Kidney (tissue), 14 donors: ENCODE data around the gene MACC1. TPM values are rescaled to one million over a fixed set of nuclear protein-coding genes. Genes with fewer than 3 reads are reported as not detected.

ENCODE experiments used
- DNase-seq, 5 donors: peaks; one replicate each; pipeline ENCODE4 v3.0.0-alpha.2; 2013 to 2020
- FAIRE-seq: peaks from 2 replicates; lab custom pipeline; 2012; peaks lifted over from hg19 to GRCh38; lab: Jason Lieb, UNC
- H3K27ac ChIP-seq, 2 donors: one replicate each; pipeline ENCODE4 v1.7.0; 2013; ENCODE audit warnings: low read depth in 2 of 2, low read length in 2 of 2, inconsistent platforms in 1 of 2
- H3K27me3 ChIP-seq: one replicate; pipeline ENCODE4 v1.7.1; 2013; ENCODE audit warnings: low read length, inconsistent platforms; ENCODE audit not compliant: control insufficient read depth, insufficient read depth
- H3K36me3 ChIP-seq, 3 donors: one replicate each; pipeline versions ENCODE4 v1.7.0 to v1.7.1; 2013; ENCODE audit warnings: low read length in 3 of 3, control low read depth in 1 of 3, inconsistent platforms in 1 of 3; ENCODE audit not compliant: insufficient read depth in 3 of 3, control insufficient read depth in 2 of 3
- H3K4me1 ChIP-seq, 3 donors: one replicate each; pipeline versions ENCODE4 v1.7.0 to v1.7.1; 2013; ENCODE audit warnings: low read length in 3 of 3, inconsistent platforms in 1 of 3, low read depth in 1 of 3; ENCODE audit not compliant: control insufficient read depth in 2 of 3, insufficient read depth in 2 of 3
- H3K4me3 ChIP-seq, 3 donors: one replicate each; pipeline versions ENCODE4 v1.7.0 to v1.8.1; 2013; ENCODE audit warnings: low read length in 3 of 3, control low read depth in 1 of 3, inconsistent platforms in 1 of 3
- H3K9ac ChIP-seq, 3 donors: one replicate each; pipeline versions ENCODE4 v1.7.0 to v1.7.1; 2013; ENCODE audit warnings: low read length in 3 of 3, control low read depth in 1 of 3, inconsistent platforms in 1 of 3
- H3K9me3 ChIP-seq, 3 donors: one replicate each; pipeline versions ENCODE4 v1.7.0 to v1.7.1; 2013; ENCODE audit warnings: low read length in 3 of 3, control low read depth in 1 of 3, inconsistent platforms in 1 of 3; ENCODE audit not compliant: control insufficient read depth in 2 of 3, insufficient read depth in 1 of 3
- CTCF ChIP-seq: IDR thresholded peaks from 3 replicates; pipeline ENCODE4 v1.5.1; 2012; ENCODE audit warnings: mild to moderate bottlenecking, moderate library complexity, borderline replicate concordance; ENCODE audit not compliant: insufficient read depth; ENCODE audit errors: extremely low read depth
- intact Hi-C: fragments of 100-400 bp; cut with DNase I; formaldehyde crosslinking; loops from one replicate; pipeline ENCODE4 v1.11.1; 2022
- polyA plus RNA-seq: library from polyadenylated mRNA; stranded (reverse); fragments of 350-450 nt; fragmentation: Illumina TruSeq; extraction: RNeasy Lipid Tissue Mini Kit (QIAGEN cat#74804); gene quantifications from one replicate; pipeline ENCODE4 v1.2.3, GENCODE V29; 2014; ENCODE audit warnings: low read depth, low replicate concordance; ENCODE audit not compliant: insufficient read depth
- total RNA-seq: library from RNA; stranded (reverse); fragmentation: NEBNext Ultra II Directional; extraction: Animal tissue kit (Norgen Biotek cat#: 25700); gene quantifications from one replicate; pipeline ENCODE4 v1.2.1, GENCODE V29; 2021
- donor health status: control.
- donor health status: control.
- donor health status: control.
- donor health status: control.
- donor health status: control.
- donor health status: DM: yes; HTN: yes; CAD: no.
- donor health status: Normal renal cell carcinoma (clear cell type).

The MACC1 gene
- total and polyA plus RNA-seq, 2 donors from 2014 or later, result 3.7 to 72.6 TPM

- Histone ChIP-seq H3K4me1 (no peaks in the 10 kb centered on the region), H3K36me3 (no peaks in the 10 kb centered on the region), H3K27ac (no peak overlapping the region), H3K27me3 (no peaks in the 10 kb centered on the region), H3K9me3 (no peaks in the 10 kb centered on the region), H3K9ac (no peak overlapping the region), H3K4me3 (no peak overlapping the region)
- DNase-seq, result peak; percentile 60 to 76 (median 69)
- no peak for FAIRE-seq
- TF ChIP-seq CTCF, result peak; percentile 35
- intact Hi-C loops, result no loop called here
These were observed 44.3 kb downstream of the MACC1 start for GRCh38 chr7:20172736-20173334.

GRCh38 chr7:20170633-20171032, 46.6 kb downstream of the MACC1 start:
- Histone ChIP-seq H3K9me3 (no peaks in the 10 kb centered on the region), H3K27me3 (no peaks in the 10 kb centered on the region), H3K9ac (no peak overlapping the region), H3K27ac (no peak overlapping the region), H3K36me3 (no peaks in the 10 kb centered on the region), H3K4me3 (no peak overlapping the region), H3K4me1 (no peaks in the 10 kb centered on the region)
- TF ChIP-seq CTCF, result no peak
- intact Hi-C loops, result no loop called here
- DNase-seq, result no peak
- no peak for FAIRE-seq

GRCh38 chr7:20165146-20165510, 52.1 kb downstream of the MACC1 start:
- H3K27me3 ChIP-seq, result no peaks in the 10 kb centered on the region
- H3K9me3 ChIP-seq, result no peaks in the 10 kb centered on the region
- intact Hi-C loops, result loop anchor here (10.0 kb wide), 1 partner anchor 410 kb away; no protein-coding TSS in a partner anchor
- no peak overlapping the region for H3K4me3 ChIP-seq
- no peak for DNase-seq
- H3K9ac ChIP-seq, result no peak overlapping the region
- no peak for TF ChIP-seq CTCF
- no peak overlapping the region for H3K27ac ChIP-seq
- no peak for FAIRE-seq
- H3K4me1 ChIP-seq, result no peaks in the 10 kb centered on the region
- no peaks in the 10 kb centered on the region for H3K36me3 ChIP-seq
